KBM-7 (cell line): ENCODE measurements around the gene GPR55.

Experiments used
- DNase-seq: peaks from one replicate; pipeline ENCODE4 v3.0.0-alpha.2; 2015
- in situ Hi-C: fragments of 300-500 bp; cut with MboI; formaldehyde crosslinking; loops from 2 replicates; pipeline ENCODE4 v1.14.3; 2020; ENCODE audit warnings: low sequenced_read_pairs, low pct_unique_long_range_greater_than_20kb, mixed read lengths

The GPR55 gene

GRCh38 chr2:230891509-230891908 lies 33.5 kb downstream of the GPR55 start:
- in situ Hi-C loops: no loop called here
- DNase-seq: no peak

GRCh38 chr2:230891064-230891463 lies 34.0 kb downstream of the GPR55 start:
- no peak for DNase-seq
- in situ Hi-C loops: no loop called here

- no peak for DNase-seq
- in situ Hi-C loops: no loop called here
Measured at GRCh38 chr2:230890646-230891045, 34.4 kb downstream of the GPR55 start.

- DNase-seq: no peak
- in situ Hi-C loops: no loop called here
Measured at GRCh38 chr2:230889911-230890601, 35.0 kb downstream of the GPR55 start.

GRCh38 chr2:230888824-230889400 lies 36.1 kb downstream of the GPR55 start:
- no peak for DNase-seq
- in situ Hi-C loops: no loop called here

- in situ Hi-C loops: no loop called here
Measured at GRCh38 chr2:230887342-230887741, 37.7 kb downstream of the GPR55 start.

GRCh38 chr2:230886671-230887071 lies 38.4 kb downstream of the GPR55 start:
- in situ Hi-C loops: no loop called here
- DNase-seq: no peak

More at GRCh38 chr2:230887342-230887741, 37.7 kb downstream of the GPR55 start:
- DNase-seq: no peak

GRCh38 chr2:230886206-230886605 lies 38.8 kb downstream of the GPR55 start:
- in situ Hi-C loops: no loop called here
- DNase-seq: no peak

GRCh38 chr2:230885463-230886130 lies 39.4 kb downstream of the GPR55 start:
- peak; percentile 75 for DNase-seq
- in situ Hi-C loops: no loop called here

- no peak for DNase-seq
- in situ Hi-C loops: no loop called here
Measured at GRCh38 chr2:230881840-230882239, 43.2 kb downstream of the GPR55 start.

GRCh38 chr2:230879891-230880290 lies 45.2 kb downstream of the GPR55 start:
- in situ Hi-C loops: no loop called here

GRCh38 chr2:230879271-230879882 lies 45.7 kb downstream of the GPR55 start:
- in situ Hi-C loops: no loop called here
- DNase-seq: no peak

More at GRCh38 chr2:230879891-230880290, 45.2 kb downstream of the GPR55 start:
- no peak for DNase-seq

- in situ Hi-C loops: no loop called here
- no peak for DNase-seq
Measured at GRCh38 chr2:230878599-230879188, 46.3 kb downstream of the GPR55 start.

GRCh38 chr2:230877759-230878598 lies 47.1 kb downstream of the GPR55 start:
- in situ Hi-C loops: no loop called here
- DNase-seq: peak; percentile 99

GRCh38 chr2:230877116-230877758 lies 47.8 kb downstream of the GPR55 start:
- no peak for DNase-seq
- in situ Hi-C loops: no loop called here

GRCh38 chr2:230875347-230876315 lies 49.4 kb downstream of the GPR55 start:
- in situ Hi-C loops: no loop called here
- no peak for DNase-seq

- no peak for DNase-seq
- in situ Hi-C loops: no loop called here
Measured at GRCh38 chr2:230874876-230875275, 50.2 kb downstream of the GPR55 start.
